Stimulated activated CD4-positive, alpha-beta T cell treated with anti-CD3 and anti-CD28 coated beads, Interleukin-12 subunit alpha, Interleukin-12 subunit beta, amount 100 ng/mL, for 48 hours (primary cell): ENCODE data around the gene SIM2.

ENCODE experiments used
- DNase-seq, 3 donors: peaks; one replicate each; pipeline ENCODE4 v3.0.0-alpha.2; 2020; ENCODE audit warnings: low read depth in 2 of 3, low spot score in 1 of 3

Gene SIM2

DNA sequence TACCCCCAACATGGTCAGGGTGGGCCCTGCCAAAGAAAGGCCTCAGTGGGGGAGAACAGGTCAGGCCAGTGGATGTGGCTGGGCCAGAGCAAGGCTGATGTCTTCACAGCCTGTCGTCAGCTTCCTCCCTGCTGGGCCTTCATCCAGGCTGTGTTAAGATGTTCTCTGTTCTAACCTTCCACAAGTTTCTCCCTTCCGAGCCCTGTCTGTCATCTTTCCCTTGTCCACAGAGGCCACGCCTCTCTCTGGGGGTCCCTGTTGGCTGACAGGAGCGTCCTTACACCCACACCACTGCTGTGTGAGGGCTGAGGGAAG is 36.2 kb downstream of the SIM2 start:
- DNase-seq = no peak

DNA sequence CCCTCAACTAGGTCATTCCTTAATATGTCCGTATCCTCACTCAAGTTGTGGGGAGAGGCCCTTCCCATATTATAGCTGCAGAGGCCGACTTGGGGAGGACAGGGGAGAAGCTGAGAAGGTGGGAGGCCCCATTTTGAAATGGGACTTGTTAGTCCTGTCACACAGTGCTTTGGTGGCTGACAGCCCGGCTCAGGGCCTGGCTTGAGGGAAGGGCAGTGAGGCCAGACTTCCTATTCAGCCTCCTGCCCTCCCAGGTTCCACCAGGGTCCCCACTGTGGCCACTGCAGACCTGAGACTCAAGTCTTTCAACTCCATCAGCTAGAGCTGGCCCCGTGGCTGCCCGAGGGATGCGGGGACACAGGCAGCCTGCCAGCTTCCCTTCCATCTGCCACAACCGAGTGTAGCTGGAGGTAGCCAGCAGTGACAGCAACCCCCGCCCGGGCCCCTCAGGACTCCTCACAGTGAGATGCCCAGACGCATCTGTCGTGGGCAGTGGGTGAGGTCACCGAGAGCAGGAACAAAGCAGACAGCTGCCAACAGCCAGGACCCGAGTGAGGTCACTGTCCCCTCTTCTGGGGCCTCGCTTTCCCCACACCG is 36.9 kb downstream of the SIM2 start:
- DNase-seq = no peak

DNA sequence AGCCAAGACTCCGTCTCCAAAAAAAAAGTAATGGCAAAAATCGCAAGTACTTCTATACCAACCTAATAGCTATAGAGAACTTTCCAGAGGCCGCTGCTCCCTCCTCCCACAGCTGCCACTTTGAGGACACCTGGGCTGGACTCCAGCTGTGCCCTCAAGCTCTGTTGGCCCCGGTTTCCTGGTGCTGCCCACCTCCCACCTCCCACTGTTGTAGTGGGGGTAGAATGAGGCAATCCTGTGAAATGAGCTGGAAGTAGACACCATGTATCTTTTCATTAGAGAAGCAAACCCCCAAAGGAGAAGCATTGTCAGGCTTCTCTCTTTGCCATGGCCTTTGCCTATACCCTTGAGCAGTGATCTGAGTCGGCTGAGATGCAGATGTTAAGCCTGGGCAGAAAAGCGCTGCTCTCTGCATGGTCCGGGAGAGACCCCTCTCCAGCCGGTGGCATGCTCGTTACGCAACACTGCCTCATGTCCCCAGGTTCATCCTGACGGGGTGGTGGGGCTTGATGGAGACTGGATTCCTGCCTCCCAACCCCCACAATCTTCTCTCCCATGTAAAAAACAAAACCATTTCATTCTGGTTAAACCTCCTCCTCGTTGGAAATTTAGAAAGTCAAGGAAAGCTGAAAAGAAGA is 39.7 kb downstream of the SIM2 start:
- DNase-seq = no peak

DNA sequence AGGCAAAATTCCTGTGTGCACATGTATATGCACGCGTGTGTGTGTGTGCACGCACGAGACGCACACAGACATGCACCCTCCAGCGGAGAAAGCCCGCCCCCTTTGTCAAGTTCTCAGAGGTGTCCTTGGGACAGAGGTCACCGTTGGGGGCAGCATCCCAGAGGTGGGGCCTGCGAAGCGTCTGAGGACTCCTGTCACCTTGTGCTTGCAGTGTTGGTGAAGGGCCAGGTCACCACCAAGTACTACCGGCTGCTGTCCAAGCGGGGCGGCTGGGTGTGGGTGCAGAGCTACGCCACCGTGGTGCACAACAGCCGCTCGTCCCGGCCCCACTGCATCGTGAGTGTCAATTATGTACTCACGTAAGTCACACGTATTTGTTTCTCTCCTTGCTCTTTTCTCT is 42.6 kb downstream of the SIM2 start:
- no peak for DNase-seq

DNA sequence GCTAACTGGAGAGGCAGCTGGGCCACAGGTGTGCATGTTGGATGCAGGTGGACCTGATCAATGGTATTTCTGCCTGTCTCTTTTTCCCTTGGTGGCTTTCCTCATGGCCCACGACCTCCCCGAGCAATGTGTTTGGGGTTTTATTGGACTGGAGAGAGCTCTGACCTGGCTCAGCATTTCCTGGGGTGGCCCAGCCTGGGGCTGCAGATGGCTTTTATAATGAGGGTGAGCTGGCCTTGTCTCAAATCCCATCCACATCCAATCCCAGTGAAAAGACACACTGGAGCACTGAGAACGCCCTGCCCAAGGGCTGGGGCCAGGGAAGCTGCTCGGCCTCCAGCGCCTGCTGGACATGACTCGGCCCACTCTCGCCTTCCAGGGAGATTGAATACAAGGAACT is 44.1 kb downstream of the SIM2 start:
- no peak for DNase-seq

DNA sequence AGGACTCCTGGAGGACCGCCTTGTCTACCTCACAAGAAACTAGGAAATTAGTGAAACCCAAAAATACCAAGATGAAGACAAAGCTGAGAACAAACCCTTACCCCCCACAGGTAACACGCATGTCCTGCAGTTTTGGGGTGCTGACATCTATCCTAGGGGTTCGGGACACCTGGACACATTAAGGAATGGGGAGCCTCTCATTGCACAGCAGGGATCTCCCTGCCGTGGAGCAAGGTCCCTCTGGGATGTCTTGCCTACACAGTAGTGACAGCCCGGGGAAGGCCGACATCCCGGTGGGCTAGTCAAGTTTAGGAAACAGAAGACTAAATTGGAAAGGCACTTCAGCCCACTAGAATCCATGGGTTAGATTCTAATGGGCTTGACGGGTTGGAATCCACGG is 44.5 kb downstream of the SIM2 start:
- no peak for DNase-seq

DNA sequence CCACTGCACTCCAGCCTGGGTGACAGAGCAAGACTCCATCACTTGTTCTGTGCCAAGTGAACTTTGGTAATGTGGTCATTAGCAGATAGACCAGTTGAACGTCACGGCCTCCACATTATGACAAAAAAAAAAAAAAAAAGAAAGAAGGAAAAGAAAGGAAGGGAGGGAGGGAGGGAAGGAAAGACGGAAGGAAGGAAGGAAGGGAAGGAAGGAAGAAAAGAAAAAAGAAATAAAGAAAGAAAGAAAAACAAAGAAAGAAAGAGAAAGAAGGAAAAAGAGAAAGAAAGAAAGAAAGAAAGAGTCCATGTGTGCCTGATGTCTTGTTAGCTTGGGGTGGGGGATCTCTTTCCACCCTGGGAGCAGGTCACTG is 45.3 kb downstream of the SIM2 start:
- no peak for DNase-seq

DNA sequence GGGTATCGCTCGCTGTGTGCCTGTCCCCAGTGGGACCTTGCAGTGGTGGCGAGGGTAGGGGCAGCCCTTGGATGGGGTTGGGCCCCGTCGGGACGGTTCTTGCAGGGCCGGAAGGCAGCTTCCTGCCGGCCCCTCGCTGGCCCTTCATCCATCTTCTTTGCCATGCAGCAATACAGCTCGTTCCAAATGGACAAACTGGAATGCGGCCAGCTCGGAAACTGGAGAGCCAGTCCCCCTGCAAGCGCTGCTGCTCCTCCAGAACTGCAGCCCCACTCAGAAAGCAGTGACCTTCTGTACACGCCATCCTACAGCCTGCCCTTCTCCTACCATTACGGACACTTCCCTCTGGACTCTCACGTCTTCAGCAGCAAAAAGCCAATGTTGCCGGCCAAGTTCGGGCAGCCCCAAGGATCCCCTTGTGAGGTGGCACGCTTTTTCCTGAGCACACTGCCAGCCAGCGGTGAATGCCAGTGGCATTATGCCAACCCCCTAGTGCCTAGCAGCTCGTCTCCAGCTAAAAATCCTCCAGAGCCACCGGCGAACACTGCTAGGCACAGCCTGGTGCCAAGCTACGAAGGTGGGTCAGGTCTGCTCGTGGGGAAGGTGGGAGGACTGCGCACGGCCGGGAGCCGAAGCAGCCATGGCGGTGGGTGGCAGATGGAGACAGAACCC is 45.8 kb downstream of the SIM2 start:
- DNase-seq = no peak

DNA sequence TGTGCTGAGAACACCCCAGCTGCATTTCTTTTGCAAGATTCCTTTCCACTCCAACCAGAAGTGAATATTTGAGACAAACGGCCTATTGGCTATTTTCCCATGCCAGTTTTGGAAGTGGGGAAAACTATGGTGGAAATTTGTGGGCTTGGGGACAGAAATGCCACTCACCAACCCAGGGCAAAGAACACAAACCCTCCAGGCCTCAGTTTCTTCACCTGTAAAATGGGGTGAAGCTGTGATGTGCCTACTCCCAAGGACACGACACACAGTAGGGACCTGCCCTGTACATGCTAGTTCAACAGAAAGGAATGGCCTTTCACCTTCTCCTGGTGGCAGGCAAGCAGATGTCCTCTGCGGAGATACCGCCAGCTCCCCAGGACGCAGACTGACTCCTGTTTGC is 46.5 kb downstream of the SIM2 start:
- no peak for DNase-seq

DNA sequence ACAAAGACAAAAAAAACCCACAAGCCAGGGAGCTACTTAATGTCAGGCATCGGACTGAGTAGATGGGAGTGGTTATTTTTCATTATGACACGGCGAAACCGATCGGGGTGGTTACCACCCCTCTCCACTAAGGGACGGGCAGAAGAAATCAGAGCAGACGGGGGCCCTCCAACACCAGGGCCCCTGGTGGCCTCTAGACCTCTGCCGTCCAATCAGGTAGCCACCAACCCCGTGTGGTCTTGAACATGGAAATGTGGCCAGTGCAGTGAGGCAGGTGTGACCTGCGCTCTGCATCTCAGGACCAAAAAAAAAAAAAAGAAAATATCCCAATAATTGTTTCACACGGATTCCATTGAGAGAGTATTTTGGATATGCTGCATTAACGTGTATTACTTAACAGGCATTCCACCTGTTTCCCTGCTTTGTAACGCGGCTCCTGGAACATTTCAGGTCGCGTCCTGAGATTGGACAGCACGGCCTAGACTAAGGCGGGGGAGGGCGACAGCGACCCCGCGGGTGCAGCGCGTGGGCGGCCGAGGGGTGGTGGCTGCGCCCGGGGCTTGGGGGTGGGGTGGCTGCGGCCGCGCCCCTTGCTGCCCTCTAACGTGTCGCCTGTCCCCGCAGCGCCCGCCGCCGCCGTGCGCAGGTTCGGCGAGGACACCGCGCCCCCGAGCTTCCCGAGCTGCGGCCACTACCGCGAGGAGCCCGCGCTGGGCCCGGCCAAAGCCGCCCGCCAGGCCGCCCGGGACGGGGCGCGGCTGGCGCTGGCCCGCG is 48.3 kb downstream of the SIM2 start:
- DNase-seq = peak in 1 of 3 donors; percentile 3

DNA sequence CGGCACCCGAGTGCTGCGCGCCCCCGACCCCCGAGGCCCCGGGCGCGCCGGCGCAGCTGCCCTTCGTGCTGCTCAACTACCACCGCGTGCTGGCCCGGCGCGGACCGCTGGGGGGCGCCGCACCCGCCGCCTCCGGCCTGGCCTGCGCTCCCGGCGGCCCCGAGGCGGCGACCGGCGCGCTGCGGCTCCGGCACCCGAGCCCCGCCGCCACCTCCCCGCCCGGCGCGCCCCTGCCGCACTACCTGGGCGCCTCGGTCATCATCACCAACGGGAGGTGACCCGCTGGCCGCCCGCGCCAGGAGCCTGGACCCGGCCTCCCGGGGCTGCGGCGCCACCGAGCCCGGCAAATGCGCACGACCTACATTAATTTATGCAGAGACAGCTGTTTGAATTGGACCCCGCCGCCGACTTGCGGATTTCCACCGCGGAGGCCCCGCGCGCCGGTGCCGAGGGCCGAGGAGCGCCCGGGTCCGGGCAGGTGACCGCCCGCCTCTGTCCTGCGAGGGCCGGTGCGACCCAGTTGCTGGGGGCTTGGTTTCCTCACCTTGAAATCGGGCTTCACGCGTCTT is 49.0 kb downstream of the SIM2 start:
- peak; percentile 13 to 49 (median 37) for DNase-seq

DNA sequence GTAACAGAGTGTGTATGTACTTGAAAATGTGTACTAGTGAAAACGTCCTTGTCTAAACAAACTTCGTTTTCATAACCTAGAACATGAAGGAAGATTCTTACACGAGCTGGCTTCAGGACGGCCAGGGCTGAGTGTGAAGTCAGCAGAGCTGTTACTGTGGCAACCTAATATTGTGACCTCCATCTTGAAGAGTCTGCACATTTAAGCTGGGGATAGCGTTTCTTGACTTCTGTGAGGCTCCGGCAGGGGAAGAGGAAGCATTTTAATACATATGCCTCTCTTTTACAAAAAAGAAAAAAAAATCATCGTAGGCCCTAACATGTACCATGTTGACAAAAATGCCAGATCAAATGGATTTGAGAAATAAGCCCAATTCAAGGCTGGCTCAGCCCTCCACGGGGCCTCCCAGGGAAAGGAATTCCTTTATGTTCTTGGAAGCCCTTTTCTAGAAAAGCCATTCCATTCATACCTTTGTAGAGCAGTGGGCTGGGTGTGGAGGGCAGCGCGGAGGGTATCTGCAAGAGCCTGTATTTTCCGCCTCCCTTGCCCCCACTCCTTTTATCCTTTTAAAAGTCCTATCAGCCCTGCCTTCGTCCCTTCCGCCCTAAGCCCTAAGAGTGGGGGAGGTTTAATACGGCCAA is 51.1 kb downstream of the SIM2 start:
- DNase-seq = no peak

DNA sequence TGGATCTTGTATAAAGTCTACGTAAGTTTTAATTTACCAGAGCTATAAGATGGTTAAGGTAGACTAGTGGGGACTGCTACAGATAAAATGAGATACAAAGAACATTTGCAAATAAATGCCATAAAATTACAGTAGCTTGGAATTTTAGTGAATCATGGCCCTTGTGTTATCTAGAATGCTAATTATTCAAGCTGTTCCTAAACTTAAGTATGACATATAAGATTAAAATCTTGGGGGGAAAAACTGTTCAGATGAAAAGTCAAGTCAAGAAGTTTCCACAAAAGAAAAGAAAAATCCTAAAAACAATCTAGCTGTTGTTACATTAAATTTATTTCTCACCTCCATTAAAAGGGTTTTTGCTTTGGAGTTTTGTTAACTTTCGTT is 51.7 kb downstream of the SIM2 start:
- DNase-seq = no peak

DNA sequence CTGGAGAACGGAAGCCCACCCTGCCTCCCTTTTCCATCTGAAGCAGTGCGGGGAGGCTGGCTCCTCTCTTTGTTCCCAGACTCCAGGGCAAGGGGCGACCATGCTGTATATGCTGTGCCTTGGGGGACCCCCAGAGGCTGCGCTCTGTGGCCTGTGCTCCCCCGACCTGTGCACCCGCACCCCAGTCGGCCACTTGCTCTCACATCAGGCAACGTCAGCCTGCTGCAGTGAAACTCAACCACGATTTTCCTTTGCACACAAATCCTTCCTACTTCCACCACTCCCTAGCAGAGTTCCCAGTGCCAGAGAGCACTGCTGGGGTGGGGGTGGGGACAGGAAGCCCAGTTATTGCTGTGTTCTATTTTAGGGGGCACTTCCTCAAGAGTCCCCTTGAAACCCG is 52.5 kb downstream of the SIM2 start:
- DNase-seq = no peak

DNA sequence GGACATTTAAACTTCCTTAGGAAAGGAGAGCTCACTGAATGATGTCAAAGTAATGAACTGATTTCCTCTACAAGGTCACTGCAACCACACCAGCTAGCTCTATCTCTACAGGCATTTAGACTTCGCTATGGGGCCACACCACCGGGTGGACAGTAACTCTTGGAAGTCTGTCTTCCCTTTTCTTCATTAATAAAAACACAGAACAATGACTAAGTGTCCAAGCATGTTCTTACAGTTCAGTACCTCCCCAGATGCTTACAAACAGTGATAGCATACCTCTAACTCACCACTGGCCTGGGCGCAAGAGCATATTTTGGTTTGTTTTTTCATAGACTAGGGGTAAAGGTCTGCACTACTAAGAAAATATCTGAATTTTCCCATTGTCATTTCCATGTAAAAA is 54.6 kb downstream of the SIM2 start:
- no peak for DNase-seq

DNA sequence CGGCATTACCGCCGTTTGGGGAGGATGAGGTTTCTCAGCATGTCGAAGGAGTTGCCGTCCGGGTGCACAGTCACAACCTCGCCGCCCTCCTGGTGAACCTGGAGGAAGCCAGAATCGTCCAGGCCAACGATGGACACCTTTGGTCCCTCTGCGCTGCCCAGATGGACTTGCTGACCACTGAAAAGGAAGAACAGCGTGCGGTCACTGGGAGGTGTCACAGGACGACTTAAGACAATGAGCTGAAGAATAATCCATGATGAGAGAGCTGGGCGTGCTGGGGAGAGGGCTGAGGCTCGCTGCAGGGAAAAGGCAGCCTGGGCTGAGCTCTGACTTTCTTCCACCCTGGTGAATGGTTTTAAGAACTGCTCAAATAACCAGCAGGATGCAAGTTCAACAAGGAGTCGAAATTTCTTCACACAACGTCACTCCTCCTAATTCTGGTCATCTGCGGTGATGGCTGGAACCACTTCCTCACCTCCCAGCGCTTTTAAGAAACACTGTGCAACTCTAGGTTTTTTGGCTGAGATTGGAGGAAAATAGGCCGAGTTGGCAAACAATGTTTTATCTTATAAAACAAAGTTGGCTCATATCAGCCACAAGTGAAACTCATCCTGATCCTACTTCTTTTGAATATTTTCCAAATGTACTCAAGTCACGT is 55.5 kb downstream of the SIM2 start:
- no peak for DNase-seq

DNA sequence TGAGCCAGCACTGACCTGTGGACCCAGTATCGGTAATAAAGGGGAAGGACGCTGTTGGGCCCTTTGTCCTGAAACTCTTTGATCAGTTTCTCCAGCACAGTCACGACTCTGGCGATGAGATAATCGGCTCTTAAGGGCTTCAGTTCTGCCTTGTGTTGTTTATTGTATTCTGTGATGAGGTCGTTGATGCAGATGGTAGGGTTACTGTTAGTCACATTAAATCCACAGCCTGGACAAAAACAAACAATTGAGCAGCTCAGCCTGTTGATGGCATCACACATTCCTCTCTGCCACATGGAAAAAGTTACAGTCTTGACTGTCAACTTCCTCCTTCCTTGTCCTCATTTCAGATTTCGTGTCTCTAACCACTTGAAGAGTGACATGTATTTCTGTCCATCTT is 57.6 kb downstream of the SIM2 start:
- DNase-seq = no peak

DNA sequence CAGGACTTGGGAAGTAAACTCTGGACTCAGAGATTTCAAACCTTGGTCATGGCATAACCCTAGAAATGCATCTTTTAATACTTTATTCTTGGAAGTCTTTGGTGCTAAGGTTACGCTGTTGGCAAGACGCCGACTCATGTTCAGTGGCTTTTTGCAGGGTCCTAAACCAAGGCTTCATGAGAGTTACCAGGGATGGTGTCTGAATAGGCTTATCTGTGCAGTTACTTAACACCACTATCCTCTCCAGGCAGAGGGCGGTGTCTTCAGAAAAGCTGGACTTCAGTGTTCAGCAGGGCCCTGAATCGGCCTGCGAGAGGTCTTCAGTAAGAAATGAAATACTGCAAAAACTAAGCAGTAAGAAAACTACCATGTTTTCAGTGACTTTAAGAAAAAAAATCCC is 58.3 kb downstream of the SIM2 start:
- no peak for DNase-seq

DNA sequence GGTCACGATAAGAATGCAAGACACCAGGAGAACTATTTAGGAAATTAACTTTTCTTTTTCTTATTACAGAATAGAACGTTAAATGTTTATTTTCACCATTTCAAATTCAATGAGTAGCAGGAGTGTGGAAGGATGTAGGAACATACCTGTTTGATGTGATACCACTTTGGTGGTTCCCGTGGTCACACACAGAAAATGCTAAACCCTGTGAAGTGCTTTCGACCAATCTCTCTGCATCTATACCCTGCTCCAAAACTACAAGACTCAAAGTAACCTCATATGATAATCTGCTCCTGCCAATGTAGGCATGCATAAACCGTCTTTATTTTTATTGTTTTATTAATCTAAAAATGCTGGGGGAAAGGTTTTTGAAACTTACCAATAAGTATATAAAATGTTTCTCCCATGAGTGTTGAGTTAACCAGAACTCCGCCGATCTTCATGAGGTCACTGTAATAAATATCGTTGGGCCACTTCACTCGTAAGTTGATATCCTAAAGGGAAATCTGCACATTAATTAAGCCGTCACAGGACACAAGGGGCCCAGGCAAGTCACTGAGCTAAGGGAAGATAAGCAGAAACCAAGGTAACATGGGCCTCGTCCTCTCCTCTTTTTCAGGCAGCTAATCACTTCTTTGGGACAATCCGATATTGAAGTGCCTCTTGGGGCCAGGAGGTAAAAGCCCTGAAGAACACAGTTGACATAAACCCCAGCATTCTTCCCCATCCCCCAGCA is 60.6 kb downstream of the SIM2 start:
- DNase-seq = no peak

DNA sequence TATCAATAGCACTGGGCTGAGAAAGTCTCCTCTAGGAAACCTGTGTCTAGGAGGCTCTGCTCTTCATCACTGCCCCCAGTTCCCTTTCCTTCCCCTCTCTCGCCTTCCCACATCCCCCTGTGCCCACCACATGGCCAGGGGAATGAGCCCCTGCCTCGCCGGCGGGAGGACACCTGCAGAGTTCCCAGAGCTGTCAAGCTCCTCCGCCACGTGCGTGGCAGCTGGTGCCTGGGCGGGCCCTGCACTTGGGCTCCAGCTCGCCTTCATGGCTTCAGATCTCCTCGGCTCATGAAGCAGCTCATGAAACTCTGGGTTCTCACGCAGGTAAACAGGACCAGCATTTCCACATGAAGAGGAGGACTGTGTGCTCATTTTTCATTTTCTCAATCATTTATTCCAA is 62.8 kb downstream of the SIM2 start:
- DNase-seq = no peak
